ENCODE measurements around the gene COX4I1.

DNA sequence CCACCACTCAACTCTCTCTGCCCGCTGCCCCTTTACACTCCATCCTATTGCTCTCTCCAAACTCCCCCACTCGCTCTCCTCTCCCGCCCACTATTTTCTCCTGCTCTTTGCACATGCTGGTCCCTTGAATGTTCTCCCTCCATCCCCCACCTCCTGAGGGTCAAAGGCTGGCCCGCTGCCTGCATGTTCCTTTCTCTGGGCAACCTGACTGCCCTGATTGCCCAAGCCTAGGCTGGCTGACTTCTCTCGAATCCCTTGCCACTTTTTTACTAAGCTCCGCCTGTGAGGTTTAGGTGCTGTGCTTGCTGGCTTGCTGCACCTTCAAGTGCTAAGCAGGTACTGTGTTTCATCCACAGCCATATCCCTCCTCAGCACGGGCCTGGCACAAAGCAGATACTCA is 2.9 kb upstream of the COX4I1 start:
- TF ChIP-seq, protein P1, sequence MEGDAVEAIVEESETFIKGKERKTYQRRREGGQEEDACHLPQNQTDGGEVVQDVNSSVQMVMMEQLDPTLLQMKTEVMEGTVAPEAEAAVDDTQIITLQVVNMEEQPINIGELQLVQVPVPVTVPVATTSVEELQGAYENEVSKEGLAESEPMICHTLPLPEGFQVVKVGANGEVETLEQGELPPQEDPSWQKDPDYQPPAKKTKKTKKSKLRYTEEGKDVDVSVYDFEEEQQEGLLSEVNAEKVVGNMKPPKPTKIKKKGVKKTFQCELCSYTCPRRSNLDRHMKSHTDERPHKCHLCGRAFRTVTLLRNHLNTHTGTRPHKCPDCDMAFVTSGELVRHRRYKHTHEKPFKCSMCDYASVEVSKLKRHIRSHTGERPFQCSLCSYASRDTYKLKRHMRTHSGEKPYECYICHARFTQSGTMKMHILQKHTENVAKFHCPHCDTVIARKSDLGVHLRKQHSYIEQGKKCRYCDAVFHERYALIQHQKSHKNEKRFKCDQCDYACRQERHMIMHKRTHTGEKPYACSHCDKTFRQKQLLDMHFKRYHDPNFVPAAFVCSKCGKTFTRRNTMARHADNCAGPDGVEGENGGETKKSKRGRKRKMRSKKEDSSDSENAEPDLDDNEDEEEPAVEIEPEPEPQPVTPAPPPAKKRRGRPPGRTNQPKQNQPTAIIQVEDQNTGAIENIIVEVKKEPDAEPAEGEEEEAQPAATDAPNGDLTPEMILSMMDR (IDR thresholded peaks at IDR 0.05), result no peak
- TF ChIP-seq EZH2 (IDR thresholded peaks at IDR 0.05) (no peak), EZH2phosphoT487 (IDR thresholded peaks at IDR 0.05) (no peak)
